Measurements from ENCODE around the gene EDARADD. TPM values are rescaled to one million over a fixed set of nuclear protein-coding genes. Genes with fewer than 3 reads are reported as not detected.
A peak's percentile ranks its signal among the peaks of the same experiment; 100 is the strongest.

EDARADD gene
- total and polyA plus RNA-seq, 2 of the 13 experiments (the other 11 are each of a cell fraction or from before 2014, with no cell fraction given) = 0.03 TPM; not detected in 1

- peaks cover 71% of the 10 kb centered on the region for H3K4me1 ChIP-seq (ENCODE audit: insufficient read depth, low read length)
- H3K4me3 ChIP-seq (replicated peaks in 1 of 3; ENCODE audit: insufficient read depth in 1 of 3, low read depth in 2 of 3, low read length in 3 of 3) = peak overlapping the region; percentile 11 to 51 (median 43)
- H3K27me3 ChIP-seq (ENCODE audit: control insufficient read depth in 1 of 2, insufficient read depth in 2 of 2, low read length in 2 of 2) = no peaks in the 10 kb centered on the region
- peak; percentile 24 for ATAC-seq
- intact Hi-C loops (cut with micrococcal nuclease; ENCODE audit: unreplicated experiment) (loop anchor here (2.0 to 5.0 kb wide), 3 partner anchors 31 to 209 kb away; partner anchors contain the start of genes ERO1B and LGALS8), in situ Hi-C loops (cut with HindIII; ENCODE audit: extremely low pct_ligation_motif_present, low pct_unique_long_range_greater_than_20kb) (loop anchor here (5.0 kb wide), 1 partner anchor 389 kb away; no protein-coding TSS in a partner anchor)
- ChIA-PET CTCF (ENCODE audit: low intra/inter-chr PET ratio, low total read pairs) (interaction anchor here (2.0 kb wide), 1 partner anchor 382 kb away, joined by 17 read pairs; no protein-coding TSS in a partner anchor), POLR2A (interaction anchor here (0.6 to 3.4 kb wide), 13 partner anchors 8 to 988 kb away, joined by 3 to 42 read pairs (median 4); partner anchors contain the start of genes B3GALNT2 and LGALS8)
- H3K79me2 ChIP-seq (ENCODE audit: insufficient read depth, low read length) = no peaks in the 10 kb centered on the region
- peak overlapping the region; percentile 93 for H3K4me2 ChIP-seq (ENCODE audit: low read depth, low read length)
- 17% methylated on average over 6 of the region's 10 CpGs for WGBS (ENCODE audit: low lambda C conversion rate)
- BruUV-seq (replicated peaks) = TSS peak; percentile 73
- H3K9ac ChIP-seq (ENCODE audit: insufficient read depth, low read depth, low read length) = peak overlapping the region; percentile 72
- H4K20me1 ChIP-seq (ENCODE audit: insufficient read depth, low read length) = no peaks in the 10 kb centered on the region
- peak; percentile 66 for DNase-seq (ENCODE audit: low spot score)
- no peak overlapping the region for H2AFZ ChIP-seq (ENCODE audit: low read length)
- H3K9me3 ChIP-seq (ENCODE audit: low read length) = no peaks in the 10 kb centered on the region
- H3K36me3 ChIP-seq (replicated peaks in 1 of 2; ENCODE audit: control insufficient read depth in 1 of 2, insufficient read depth in 2 of 2, low read length in 2 of 2) = no peaks in the 10 kb centered on the region
- peak overlapping the region; percentile 89 for H3K27ac ChIP-seq (ENCODE audit: extremely low read length, insufficient read depth, low read length)
- FAIRE-seq = peak; percentile 12
- TF ChIP-seq MIER3 (CRISPR knock-in tag; IDR thresholded peaks at IDR 0.05; ENCODE audit: borderline replicate concordance) (no peak), DPF2 (CRISPR knock-in tag; IDR thresholded peaks at IDR 0.05; ENCODE audit: borderline replicate concordance, low read depth) (no peak), BRD4 (CRISPR knock-in tag; IDR thresholded peaks at IDR 0.05) (no peak), ZNF670 (CRISPR knock-in tag; IDR thresholded peaks at IDR 0.05; ENCODE audit: borderline replicate concordance) (no peak), SALL1 (CRISPR knock-in tag; IDR thresholded peaks at IDR 0.05) (peak; percentile 69), MED8 (CRISPR knock-in tag; IDR thresholded peaks at IDR 0.05; ENCODE audit: insufficient replicate concordance) (peak; percentile 27), TFDP2 (CRISPR knock-in tag; IDR thresholded peaks at IDR 0.05) (no peak), REPIN1 (CRISPR knock-in tag; IDR thresholded peaks at IDR 0.05; ENCODE audit: borderline replicate concordance, low read depth) (no peak), ZBTB37 (CRISPR knock-in tag; IDR thresholded peaks at IDR 0.05) (no peak), ZNF792 (CRISPR knock-in tag; IDR thresholded peaks at IDR 0.05) (peak; percentile 16; the same call in 1 of the 2 replicates), ZNF704 (CRISPR knock-in tag; IDR thresholded peaks at IDR 0.05; ENCODE audit: borderline replicate concordance) (no peak), POLR2G (IDR thresholded peaks at IDR 0.05; ENCODE audit: low read depth, low read length) (peak; percentile 66), ZNF501 (CRISPR knock-in tag; IDR thresholded peaks at IDR 0.05) (peak; percentile 78), ZFY (CRISPR knock-in tag; IDR thresholded peaks at IDR 0.05) (peak; percentile 27; the same call in 1 of the 2 replicates), SAP130 (CRISPR knock-in tag; IDR thresholded peaks at IDR 0.05; ENCODE audit: low read depth) (peak; percentile 51), TARDBP (CRISPR knock-in tag; IDR thresholded peaks at IDR 0.05) (peak; percentile 33; the same call in 1 of the 2 replicates), PATZ1 (CRISPR knock-in tag; IDR thresholded peaks at IDR 0.05) (peak; percentile 54; the same call in 1 of the 2 replicates), MAX (IDR thresholded peaks at IDR 0.05) (peak; percentile 32; the same call in 1 of the 2 replicates)
Observed at GRCh38 chr1:236491469-236492136, 97.5 kb downstream of the EDARADD start.

Measured in HepG2 (cell line).